ENCODE measurements around the gene ANKRD39. TPM values are rescaled to one million over a fixed set of nuclear protein-coding genes. Genes with fewer than 3 reads are reported as not detected.
"Not testable (repeated sequence)": the region's sequence is repeated elsewhere in the genome, so short reads cannot be mapped to it uniquely, and the experiment has no call there.

The ANKRD39 gene
- polyA plus RNA-seq, 1 experiment = 8.1 TPM

- POLR2A ChIA-PET = no interaction called here
- CTCF ChIA-PET = interaction anchor here (1.0 to 1.5 kb wide), 2 partner anchors 10 to 22 kb away, joined by 3 to 5 read pairs; partner anchors contain the start of gene CNNM3
- H3K27me3 ChIP-seq (ENCODE audit: control insufficient read depth, insufficient read depth, low read length) = no peaks in the 10 kb centered on the region
Observed at GRCh38 chr2:96806468-96807126, 51.2 kb downstream of the ANKRD39 start.

GRCh38 chr2:96805946-96806345, 51.9 kb downstream of the ANKRD39 start:
- CTCF ChIA-PET = interaction anchor here (1.0 to 1.5 kb wide), 2 partner anchors 10 to 21 kb away, joined by 3 to 5 read pairs; partner anchors contain the start of gene CNNM3
- H3K4me3 ChIP-seq (ENCODE audit: low read depth, low read length); POLR2A ChIA-PET; DNase-seq (ENCODE audit: low read depth); H3K27me3 ChIP-seq (ENCODE audit: control insufficient read depth, insufficient read depth, low read length); H3K36me3 ChIP-seq (ENCODE audit: control insufficient read depth, insufficient read depth, low read length): not testable (repeated sequence)

More at GRCh38 chr2:96806468-96807126, 51.2 kb downstream of the ANKRD39 start:
- peaks cover 2% of the 10 kb centered on the region for H3K36me3 ChIP-seq (ENCODE audit: control insufficient read depth, insufficient read depth, low read length)
- no peak for TF ChIP-seq CTCF (IDR thresholded peaks at IDR 0.05; ENCODE audit: insufficient read depth, low read depth, low read length)
- no peak for DNase-seq (ENCODE audit: low read depth)
- no peak overlapping the region for H3K4me3 ChIP-seq (ENCODE audit: low read depth, low read length)

GRCh38 chr2:96804986-96805385, 52.8 kb downstream of the ANKRD39 start:
- Histone ChIP-seq H3K27me3 (ENCODE audit: control insufficient read depth, insufficient read depth, low read length) (no peaks in the 10 kb centered on the region), H3K4me3 (ENCODE audit: low read depth, low read length) (no peak overlapping the region), H3K36me3 (ENCODE audit: control insufficient read depth, insufficient read depth, low read length) (peaks cover 4% of the 10 kb centered on the region; the same call in 1 of the 2 replicates)
- CTCF ChIA-PET = interaction anchor here (0.7 kb wide), 1 partner anchor 19 kb away, joined by 4 read pairs; no protein-coding TSS in a partner anchor
- POLR2A ChIA-PET = interaction anchor here (0.6 to 0.7 kb wide), 2 partner anchors 11 to 17 kb away, joined by 3 read pairs; partner anchors contain the start of gene CNNM3
- DNase-seq (ENCODE audit: low read depth) = no peak
- no peak for TF ChIP-seq CTCF (IDR thresholded peaks at IDR 0.05; ENCODE audit: insufficient read depth, low read depth, low read length)

- H3K27me3 ChIP-seq (ENCODE audit: control insufficient read depth, insufficient read depth, low read length) = no peaks in the 10 kb centered on the region
- H3K36me3 ChIP-seq (ENCODE audit: control insufficient read depth, insufficient read depth, low read length) = peaks cover 6% of the 10 kb centered on the region; the same call in 1 of the 2 replicates
- no peak overlapping the region for H3K4me3 ChIP-seq (ENCODE audit: low read depth, low read length)
- POLR2A ChIA-PET = no interaction called here
- TF ChIP-seq CTCF (IDR thresholded peaks at IDR 0.05; ENCODE audit: insufficient read depth, low read depth, low read length) = no peak
- no peak for DNase-seq (ENCODE audit: low read depth)
- CTCF ChIA-PET = interaction anchor here (0.6 to 1.1 kb wide), 3 partner anchors 46 to 240 kb away, joined by 3 to 4 read pairs (median 3); no protein-coding TSS in a partner anchor
Observed at GRCh38 chr2:96802721-96803120, 55.1 kb downstream of the ANKRD39 start.

- ChIA-PET POLR2A (no interaction called here), CTCF (interaction anchor here (0.6 to 2.0 kb wide), 4 partner anchors 8 to 239 kb away, joined by 3 to 11 read pairs (median 4); no protein-coding TSS in a partner anchor)
- DNase-seq (ENCODE audit: low read depth) = no peak
- Histone ChIP-seq H3K36me3 (ENCODE audit: control insufficient read depth, insufficient read depth, low read length) (peaks cover 6% of the 10 kb centered on the region; the same call in 1 of the 2 replicates), H3K27me3 (ENCODE audit: control insufficient read depth, insufficient read depth, low read length) (no peaks in the 10 kb centered on the region), H3K4me3 (ENCODE audit: low read depth, low read length) (no peak overlapping the region)
- TF ChIP-seq CTCF (IDR thresholded peaks at IDR 0.05; ENCODE audit: insufficient read depth, low read depth, low read length) = no peak
Observed at GRCh38 chr2:96801786-96802595, 55.8 kb downstream of the ANKRD39 start.
